ENCODE results near the gene AP4B1.

DNA sequence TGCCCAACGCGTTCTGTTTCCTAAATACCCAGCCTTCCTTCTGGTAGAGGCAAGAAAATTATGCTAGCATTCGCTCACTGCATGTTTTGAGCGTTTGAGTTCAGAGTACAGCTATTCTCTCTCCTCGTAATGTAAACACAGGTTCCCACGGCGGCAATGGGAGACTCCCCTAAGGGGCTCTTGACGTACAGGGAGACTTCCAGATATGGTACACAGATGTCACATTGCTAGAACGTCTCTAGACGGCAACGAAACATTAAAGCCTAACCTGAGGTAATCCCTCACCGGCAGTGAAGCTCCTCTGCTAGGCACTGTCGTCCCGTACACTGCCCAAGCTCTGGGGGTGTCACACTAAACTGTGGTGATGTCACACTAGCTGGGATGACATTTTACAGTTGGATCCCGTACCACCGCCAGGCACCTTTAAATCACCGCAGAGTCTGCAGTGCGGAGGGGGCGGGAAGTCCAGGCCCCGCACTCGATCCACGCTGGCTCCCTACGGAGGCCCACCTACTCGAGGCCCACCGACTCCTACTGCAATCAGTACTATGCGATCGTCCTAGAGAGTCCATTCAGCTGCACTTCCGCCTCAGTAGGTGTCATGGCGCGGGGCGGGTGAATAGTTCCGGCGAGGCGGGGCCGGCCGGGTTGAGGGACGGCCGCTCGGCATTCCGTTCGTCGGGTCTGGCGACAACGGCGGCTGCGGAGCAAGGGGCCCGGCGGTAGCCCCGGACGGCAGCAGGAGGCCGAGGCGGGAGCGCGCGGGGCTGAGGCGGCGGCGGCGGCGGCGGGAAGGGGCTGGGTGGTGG lies 24.5 kb upstream of the AP4B1 start, which contains the start of gene HIPK1:
- TF ChIP-seq EZH2phosphoT487 (IDR thresholded peaks at IDR 0.05; ENCODE audit: low read depth), result no peak
- TF ChIP-seq, protein P1, sequence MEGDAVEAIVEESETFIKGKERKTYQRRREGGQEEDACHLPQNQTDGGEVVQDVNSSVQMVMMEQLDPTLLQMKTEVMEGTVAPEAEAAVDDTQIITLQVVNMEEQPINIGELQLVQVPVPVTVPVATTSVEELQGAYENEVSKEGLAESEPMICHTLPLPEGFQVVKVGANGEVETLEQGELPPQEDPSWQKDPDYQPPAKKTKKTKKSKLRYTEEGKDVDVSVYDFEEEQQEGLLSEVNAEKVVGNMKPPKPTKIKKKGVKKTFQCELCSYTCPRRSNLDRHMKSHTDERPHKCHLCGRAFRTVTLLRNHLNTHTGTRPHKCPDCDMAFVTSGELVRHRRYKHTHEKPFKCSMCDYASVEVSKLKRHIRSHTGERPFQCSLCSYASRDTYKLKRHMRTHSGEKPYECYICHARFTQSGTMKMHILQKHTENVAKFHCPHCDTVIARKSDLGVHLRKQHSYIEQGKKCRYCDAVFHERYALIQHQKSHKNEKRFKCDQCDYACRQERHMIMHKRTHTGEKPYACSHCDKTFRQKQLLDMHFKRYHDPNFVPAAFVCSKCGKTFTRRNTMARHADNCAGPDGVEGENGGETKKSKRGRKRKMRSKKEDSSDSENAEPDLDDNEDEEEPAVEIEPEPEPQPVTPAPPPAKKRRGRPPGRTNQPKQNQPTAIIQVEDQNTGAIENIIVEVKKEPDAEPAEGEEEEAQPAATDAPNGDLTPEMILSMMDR (IDR thresholded peaks at IDR 0.05; ENCODE audit: low read depth, low read length), result no peak

All from OCI-LY3 (cell line).